ENCODE measurements around the gene HRH1.

GRCh38 chr3:11221818-11222415 is 67.6 kb downstream of the HRH1 start:
- TF ChIP-seq POLR2A (IDR thresholded peaks at IDR 0.05) (no peak), CTCF (IDR thresholded peaks at IDR 0.05) (no peak)

Measured in uterus (tissue), 2 donors.